ENCODE results near the gene NAA15. TPM values are rescaled to one million over a fixed set of nuclear protein-coding genes. Genes with fewer than 3 reads are reported as not detected.

Gene NAA15
- polyA plus RNA-seq, 3 donors = 5.2 to 20.2 (median 8.8) TPM

DNA sequence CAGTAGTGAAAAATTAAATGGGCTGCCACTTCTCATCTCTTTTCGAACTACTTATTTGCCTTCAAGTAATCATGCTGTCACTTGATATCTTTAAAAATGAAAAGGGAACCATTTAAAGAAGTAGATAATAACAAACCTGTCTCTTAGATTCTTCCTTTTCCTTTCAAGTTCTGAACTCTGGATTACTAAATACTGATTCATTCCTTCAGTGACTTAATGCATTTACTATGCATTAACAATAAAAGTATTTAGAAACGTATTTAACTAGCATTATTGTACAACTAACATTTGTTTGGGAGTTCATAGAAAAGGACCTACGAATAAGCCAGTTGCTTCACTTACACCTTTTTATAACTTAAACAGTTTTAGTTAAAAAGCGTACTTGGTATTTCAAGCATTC is 91.5 kb downstream of the NAA15 start:
- Mint-ChIP-seq H3K4me3 (no peak overlapping the region), H3K36me3 (peaks cover 42 to 60% of the 10 kb centered on the region in 2 donors), H3K27ac (no peak overlapping the region), H3K9me3 (no peaks in the 10 kb centered on the region), H3K4me1 (peaks cover 5% of the 10 kb centered on the region), H3K27me3 (ENCODE audit: low read depth in 3 of 3) (peaks cover 0 to 2% (median 0%) of the 10 kb centered on the region in 3 donors)
- no peak for DNase-seq
- Histone ChIP-seq H3K4me1 (ENCODE audit: control insufficient read depth in 1 of 2, insufficient read depth in 2 of 2, low read length in 2 of 2) (peaks cover 0 to 9% of the 10 kb centered on the region in 2 donors), H3K27me3 (ENCODE audit: control insufficient read depth in 2 of 2, insufficient read depth in 2 of 2, low read length in 2 of 2) (no peaks in the 10 kb centered on the region), H3K9ac (ENCODE audit: insufficient read depth, low read length, poor library complexity, severe bottlenecking) (no peak overlapping the region), H2AFZ (ENCODE audit: insufficient read depth, low read depth, low read length, poor library complexity, severe bottlenecking) (no peak overlapping the region), H3K27ac (ENCODE audit: low read depth in 1 of 2, low read length in 2 of 2) (no peak overlapping the region), H3K4me3 (replicated peaks in 1 of 3; ENCODE audit: low read depth in 2 of 3, low read length in 3 of 3) (no peak overlapping the region), H3K4me2 (replicated peaks; ENCODE audit: extremely low read depth, low read length, poor library complexity, severe bottlenecking) (no peak overlapping the region), H3K9me3 (replicated peaks in 1 of 2; ENCODE audit: control insufficient read depth in 1 of 2, insufficient read depth in 1 of 2, low read length in 2 of 2) (no peaks in the 10 kb centered on the region), H3K36me3 (replicated peaks in 1 of 2; ENCODE audit: control insufficient read depth in 1 of 2, insufficient read depth in 2 of 2, low read length in 2 of 2) (peaks cover 23 to 58% of the 10 kb centered on the region in 2 donors), H3K79me2 (ENCODE audit: insufficient read depth, low read length) (no peaks in the 10 kb centered on the region), H4K20me1 (ENCODE audit: insufficient read depth, low read length) (no peaks in the 10 kb centered on the region)
- intact Hi-C loops (cut with micrococcal nuclease) = no loop called here
- TF ChIP-seq, protein P1, sequence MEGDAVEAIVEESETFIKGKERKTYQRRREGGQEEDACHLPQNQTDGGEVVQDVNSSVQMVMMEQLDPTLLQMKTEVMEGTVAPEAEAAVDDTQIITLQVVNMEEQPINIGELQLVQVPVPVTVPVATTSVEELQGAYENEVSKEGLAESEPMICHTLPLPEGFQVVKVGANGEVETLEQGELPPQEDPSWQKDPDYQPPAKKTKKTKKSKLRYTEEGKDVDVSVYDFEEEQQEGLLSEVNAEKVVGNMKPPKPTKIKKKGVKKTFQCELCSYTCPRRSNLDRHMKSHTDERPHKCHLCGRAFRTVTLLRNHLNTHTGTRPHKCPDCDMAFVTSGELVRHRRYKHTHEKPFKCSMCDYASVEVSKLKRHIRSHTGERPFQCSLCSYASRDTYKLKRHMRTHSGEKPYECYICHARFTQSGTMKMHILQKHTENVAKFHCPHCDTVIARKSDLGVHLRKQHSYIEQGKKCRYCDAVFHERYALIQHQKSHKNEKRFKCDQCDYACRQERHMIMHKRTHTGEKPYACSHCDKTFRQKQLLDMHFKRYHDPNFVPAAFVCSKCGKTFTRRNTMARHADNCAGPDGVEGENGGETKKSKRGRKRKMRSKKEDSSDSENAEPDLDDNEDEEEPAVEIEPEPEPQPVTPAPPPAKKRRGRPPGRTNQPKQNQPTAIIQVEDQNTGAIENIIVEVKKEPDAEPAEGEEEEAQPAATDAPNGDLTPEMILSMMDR (IDR thresholded peaks at IDR 0.05) = no peak
- no CpG with 5 or more reads among the region's 4 CpGs for whole genome bisulfite sequencing (ENCODE audit: insufficient coverage)

GRCh38 chr4:139401368-139401767 is 100.1 kb downstream of the NAA15 start:
- H3K9me3 Mint-ChIP-seq = no peaks in the 10 kb centered on the region
- Histone ChIP-seq H3K4me1 (ENCODE audit: control insufficient read depth in 1 of 2, insufficient read depth in 2 of 2, low read length in 2 of 2) (peaks cover 0 to 5% of the 10 kb centered on the region in 2 donors), H3K4me3 (replicated peaks in 1 of 3; ENCODE audit: low read depth in 2 of 3, low read length in 3 of 3) (no peak overlapping the region), H3K79me2 (ENCODE audit: insufficient read depth, low read length) (no peaks in the 10 kb centered on the region), H3K9ac (ENCODE audit: insufficient read depth, low read length, poor library complexity, severe bottlenecking) (no peak overlapping the region), H3K9me3 (replicated peaks in 1 of 2; ENCODE audit: control insufficient read depth in 1 of 2, insufficient read depth in 1 of 2, low read length in 2 of 2) (no peaks in the 10 kb centered on the region), H3K27ac (ENCODE audit: low read depth in 1 of 2, low read length in 2 of 2) (no peak overlapping the region), H2AFZ (ENCODE audit: insufficient read depth, low read depth, low read length, poor library complexity, severe bottlenecking) (no peak overlapping the region), H3K4me2 (replicated peaks; ENCODE audit: extremely low read depth, low read length, poor library complexity, severe bottlenecking) (no peak overlapping the region), H4K20me1 (ENCODE audit: insufficient read depth, low read length) (no peaks in the 10 kb centered on the region), H3K27me3 (ENCODE audit: control insufficient read depth in 2 of 2, insufficient read depth in 2 of 2, low read length in 2 of 2) (no peaks in the 10 kb centered on the region), H3K36me3 (replicated peaks in 1 of 2; ENCODE audit: control insufficient read depth in 1 of 2, insufficient read depth in 2 of 2, low read length in 2 of 2) (peaks cover 0 to 5% of the 10 kb centered on the region in 2 donors)
- H3K36me3 Mint-ChIP-seq = peaks cover 9 to 15% of the 10 kb centered on the region in 2 donors
- DNase-seq = no peak
- WGBS (ENCODE audit: insufficient coverage) = 96% methylated on average over 3 of the region's 3 CpGs
- H3K27ac Mint-ChIP-seq = no peak overlapping the region
- no peaks in the 10 kb centered on the region for H3K27me3 Mint-ChIP-seq (ENCODE audit: low read depth in 3 of 3)
- TF ChIP-seq, protein P1 (IDR thresholded peaks at IDR 0.05) = no peak
- no peak overlapping the region for H3K4me3 Mint-ChIP-seq
- peaks cover 5% of the 10 kb centered on the region for H3K4me1 Mint-ChIP-seq
- intact Hi-C loops (cut with micrococcal nuclease) = no loop called here
